Pancreas (tissue), 10 donors: Measurements from ENCODE around the gene NDFIP1. TPM values are rescaled to one million over a fixed set of nuclear protein-coding genes. Genes with fewer than 3 reads are reported as not detected.
A peak's percentile ranks its signal among the peaks of the same experiment; 100 is the strongest.
"Not testable (repeated sequence)": the region's sequence is repeated elsewhere in the genome, so short reads cannot be mapped to it uniquely, and the experiment has no call there.

Experiments
- ATAC-seq, 4 donors: fragments of 200-7000 bp; cut with Tn5 transposase; one replicate each; pipeline versions ENCODE4 v1.8.0 to v1.9.1; 2020; ENCODE audit warnings: mild to moderate bottlenecking in 4 of 4, moderate library complexity in 4 of 4
- DNase-seq, 6 donors: peaks; one replicate each; pipeline ENCODE4 v3.0.0-alpha.2; 2020
- FAIRE-seq: peaks from 2 replicates; lab custom pipeline; 2012; peaks lifted over from hg19 to GRCh38; lab: Jason Lieb, UNC
- H3K27ac ChIP-seq, 4 donors: fragments of 200-600 bp; sonication (generic); 1 replicate in 3 of 4; 2 replicates in 1 of 4; pipeline versions ENCODE4 v1.5.0 to v1.8.0; 2020
- H3K27me3 ChIP-seq, 4 donors: fragments of 200-600 bp; one replicate each; pipeline ENCODE4 v1.8.0; 2021
- H3K36me3 ChIP-seq, 3 donors: fragments of 200-600 bp; sonication (generic) in 1 of 3; one replicate each; pipeline versions ENCODE4 v1.5.0 to v1.8.0; 2020 to 2021
- H3K4me1 ChIP-seq, 3 donors: fragments of 200-600 bp; one replicate each; pipeline ENCODE4 v1.8.0; 2021
- H3K4me3 ChIP-seq, 4 donors: fragments of 200-600 bp; sonication (generic) in 2 of 4; one replicate each; pipeline versions ENCODE4 v1.5.0 to v1.8.0; 2020 to 2021
- H3K9me3 ChIP-seq, 4 donors: fragments of 200-600 bp; one replicate each; pipeline ENCODE4 v1.8.0; 2021
- CTCF ChIP-seq, 4 donors: fragments of 200-600 bp; sonication (generic) in 3 of 4; IDR thresholded peaks; one replicate each; pipeline versions ENCODE4 v1.5.0 to v1.8.0; 2021; ENCODE audit warnings: antibody characterized with exemption in 4 of 4
- WGBS, 2 donors: extraction: QIAGEN DNeasy Blood & Tissue Kit; methylation state at CpG; one replicate each; pipeline ENCODE4 v1.1.7; 2013; 5-methylcytosine and 5-hydroxymethylcytosine counted together
- intact Hi-C, 3 donors: fragments of 100-400 bp; cut with DNase I; formaldehyde crosslinking; loops; one replicate each; pipeline versions ENCODE4 v1.11.1 to v1.14.2; 2022
- polyA plus RNA-seq, 2 donors: library from polyadenylated mRNA; stranded (reverse); fragments of 200-250 nt; gene quantifications; one replicate each; pipeline ENCODE4 v1.2.3, GENCODE V29; 2013
- total RNA-seq, 6 donors: library from RNA; stranded (reverse); fragmentation: NEBNext Ultra II Directional in 4 of 6; extraction: Animal tissue kit (Norgen Biotek cat#: 25700) in 4 of 6; gene quantifications; one replicate each; pipeline versions ENCODE4 v1.2.1 to v1.2.4, GENCODE V29; 2021 to 2023
- donor health status: healthy with polysubstance abuse.
- donor health status: DM: no; HTN: no; CAD: no; lungs with moderate emphysema.
- donor health status: DM: no; HTN: no; CAD: no.
- donor health status: control.
- donor health status: control.
- donor health status: Bipolar disorder and iron deficiency.
- donor health status: DM: yes; HTN: yes; CAD: no.
- donor health status: DM: no; HTN: no; CAD: no.
- donor health status: DM: no; HTN: no; CAD: no.
- donor health status: DM: yes; HTN: yes; CAD: no.

Gene NDFIP1
- total and polyA plus RNA-seq, 8 donors = 15.7 to 50.1 (median 33.7) TPM

GRCh38 chr5:142186514-142186856, 77.9 kb downstream of the NDFIP1 start:
- no peaks in the 10 kb centered on the region for H3K4me1 ChIP-seq
- ATAC-seq = peak in 1 of 4 donors; percentile 31
- H3K9me3 ChIP-seq = no peaks in the 10 kb centered on the region
- H3K27ac ChIP-seq = no peak overlapping the region
- no peak for DNase-seq
- FAIRE-seq = no peak
- TF ChIP-seq CTCF (IDR thresholded peaks at IDR 0.05) = no peak
- intact Hi-C loops = no loop called here
- H3K36me3 ChIP-seq = no peaks in the 10 kb centered on the region
- no peaks in the 10 kb centered on the region for H3K27me3 ChIP-seq
- no peak overlapping the region for H3K4me3 ChIP-seq

GRCh38 chr5:142186857-142187594, 78.4 kb downstream of the NDFIP1 start:
- DNase-seq = no peak
- TF ChIP-seq CTCF (IDR thresholded peaks at IDR 0.05) = no peak
- WGBS, 2 donors = 31 to 38% methylated on average over 11 of the region's 11 CpGs
- FAIRE-seq = no peak
- intact Hi-C loops = no loop called here
- no peak overlapping the region for H3K4me3 ChIP-seq
- H3K27me3 ChIP-seq = no peaks in the 10 kb centered on the region
- H3K4me1 ChIP-seq = no peaks in the 10 kb centered on the region
- peak in 1 of 4 donors; percentile 51 for ATAC-seq
- no peaks in the 10 kb centered on the region for H3K9me3 ChIP-seq
- H3K36me3 ChIP-seq = no peaks in the 10 kb centered on the region
- H3K27ac ChIP-seq = no peak overlapping the region

GRCh38 chr5:142188691-142189090, 80.1 kb downstream of the NDFIP1 start:
- H3K4me3 ChIP-seq, DNase-seq, H3K36me3 ChIP-seq, H3K9me3 ChIP-seq, FAIRE-seq, H3K27ac ChIP-seq, ATAC-seq, intact Hi-C loops, H3K4me1 ChIP-seq, H3K27me3 ChIP-seq: not testable (repeated sequence)
- WGBS, 2 donors = 88 to 89% methylated on average over 6 of the region's 6 CpGs

GRCh38 chr5:142189813-142190212, 81.2 kb downstream of the NDFIP1 start:
- DNase-seq (no peak), FAIRE-seq (no peak), ATAC-seq (no peak)
- no peak for TF ChIP-seq CTCF (IDR thresholded peaks at IDR 0.05)
- no peaks in the 10 kb centered on the region for H3K9me3 ChIP-seq
- 64 to 71% methylated on average over 8 of the region's 8 CpGs for WGBS, 2 donors
- H3K4me3 ChIP-seq = no peak overlapping the region
- no peaks in the 10 kb centered on the region for H3K4me1 ChIP-seq
- H3K36me3 ChIP-seq = no peaks in the 10 kb centered on the region
- H3K27ac ChIP-seq = no peak overlapping the region
- H3K27me3 ChIP-seq = no peaks in the 10 kb centered on the region
- intact Hi-C loops = no loop called here

DNA sequence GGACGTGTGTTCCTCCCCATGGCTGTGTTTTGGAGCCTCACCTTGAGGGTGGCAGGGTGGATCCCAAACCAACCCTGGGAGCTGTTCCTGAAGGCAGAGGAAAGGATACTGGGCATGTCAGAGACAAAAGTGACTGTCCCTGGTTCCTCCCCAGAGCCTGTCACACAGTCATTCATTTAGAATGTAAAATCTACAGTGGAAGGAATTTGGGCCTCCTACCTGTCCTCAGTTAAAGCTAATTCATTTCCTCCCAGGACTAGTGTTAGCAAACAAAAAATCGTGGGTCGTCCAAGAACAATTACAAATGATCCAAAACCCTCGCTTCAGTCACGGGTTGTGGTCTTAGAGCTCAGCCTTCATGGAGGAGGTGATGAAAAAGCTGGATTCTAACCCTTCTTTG, 83.2 kb downstream of the NDFIP1 start:
- intact Hi-C loops = no loop called here
- no peaks in the 10 kb centered on the region for H3K9me3 ChIP-seq
- no peaks in the 10 kb centered on the region for H3K27me3 ChIP-seq
- 72 to 73% methylated on average over 5 of the region's 5 CpGs for WGBS, 2 donors
- H3K27ac ChIP-seq = no peak overlapping the region
- TF ChIP-seq CTCF (IDR thresholded peaks at IDR 0.05) = no peak
- no peak overlapping the region for H3K4me3 ChIP-seq
- no peaks in the 10 kb centered on the region for H3K4me1 ChIP-seq
- H3K36me3 ChIP-seq = no peaks in the 10 kb centered on the region
- FAIRE-seq (no peak), ATAC-seq (no peak), DNase-seq (no peak)
